ENCODE measurements around the gene KRT33B. TPM values are rescaled to one million over a fixed set of nuclear protein-coding genes. Genes with fewer than 3 reads are reported as not detected.

The KRT33B gene
- total RNA-seq, 2 experiments from 2014 or later, result not detected

DNA sequence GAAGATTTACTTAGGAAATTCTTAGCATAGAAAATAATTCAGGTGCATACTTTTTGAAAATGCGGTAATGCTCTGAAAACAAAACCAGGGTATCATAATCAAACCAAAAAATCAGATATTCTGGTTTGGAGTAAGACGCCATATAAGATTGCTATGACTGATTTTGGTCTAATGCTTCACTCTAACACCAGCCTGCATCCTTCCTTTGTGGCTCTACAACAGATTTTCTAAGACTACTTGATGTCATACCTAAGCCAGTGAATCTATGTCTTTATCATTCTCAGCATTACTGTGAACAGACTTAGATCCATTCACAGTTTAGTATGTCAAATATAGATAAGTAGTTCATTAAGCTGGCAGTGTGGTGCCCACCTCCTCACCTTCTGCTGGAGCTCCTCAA lies 590 bp downstream of the KRT33B start:
- H3K9me3 ChIP-seq (ENCODE audit: low read length), result no peaks in the 10 kb centered on the region
- ChIA-PET CTCF (ENCODE audit: unreplicated experiment) (no interaction called here), POLR2A (no interaction called here)
- H4K20me1 ChIP-seq (ENCODE audit: insufficient read depth, low read length), result no peaks in the 10 kb centered on the region
- TF ChIP-seq EZH2phosphoT487 (IDR thresholded peaks at IDR 0.05; ENCODE audit: borderline replicate concordance, low read depth, low read length), result no peak
- TF ChIP-seq, protein P1, sequence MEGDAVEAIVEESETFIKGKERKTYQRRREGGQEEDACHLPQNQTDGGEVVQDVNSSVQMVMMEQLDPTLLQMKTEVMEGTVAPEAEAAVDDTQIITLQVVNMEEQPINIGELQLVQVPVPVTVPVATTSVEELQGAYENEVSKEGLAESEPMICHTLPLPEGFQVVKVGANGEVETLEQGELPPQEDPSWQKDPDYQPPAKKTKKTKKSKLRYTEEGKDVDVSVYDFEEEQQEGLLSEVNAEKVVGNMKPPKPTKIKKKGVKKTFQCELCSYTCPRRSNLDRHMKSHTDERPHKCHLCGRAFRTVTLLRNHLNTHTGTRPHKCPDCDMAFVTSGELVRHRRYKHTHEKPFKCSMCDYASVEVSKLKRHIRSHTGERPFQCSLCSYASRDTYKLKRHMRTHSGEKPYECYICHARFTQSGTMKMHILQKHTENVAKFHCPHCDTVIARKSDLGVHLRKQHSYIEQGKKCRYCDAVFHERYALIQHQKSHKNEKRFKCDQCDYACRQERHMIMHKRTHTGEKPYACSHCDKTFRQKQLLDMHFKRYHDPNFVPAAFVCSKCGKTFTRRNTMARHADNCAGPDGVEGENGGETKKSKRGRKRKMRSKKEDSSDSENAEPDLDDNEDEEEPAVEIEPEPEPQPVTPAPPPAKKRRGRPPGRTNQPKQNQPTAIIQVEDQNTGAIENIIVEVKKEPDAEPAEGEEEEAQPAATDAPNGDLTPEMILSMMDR (conservative IDR thresholded peaks at IDR 0.05; ENCODE audit: low read length), result no peak
- H3K4me2 ChIP-seq (ENCODE audit: low read length), result no peak overlapping the region
- DNase-seq (ENCODE audit: low spot score), result no peak
- no peak overlapping the region for H2AFZ ChIP-seq (ENCODE audit: low read length)
- no peaks in the 10 kb centered on the region for H3K4me1 ChIP-seq (ENCODE audit: insufficient read depth, low read length, poor library complexity, severe bottlenecking)
- BruUV-seq (replicated peaks), result no TSS peak
- H3K27ac ChIP-seq (ENCODE audit: low read depth, low read length, poor library complexity, severe bottlenecking), result no peak overlapping the region
- H3K79me2 ChIP-seq (ENCODE audit: insufficient read depth, low read depth, low read length), result no peaks in the 10 kb centered on the region
- no peak overlapping the region for H3K4me3 ChIP-seq (ENCODE audit: low read depth, low read length, poor library complexity, severe bottlenecking)
- H3K36me3 ChIP-seq (ENCODE audit: insufficient read depth, low read length), result no peaks in the 10 kb centered on the region
- H3K9me2 ChIP-seq (ENCODE audit: insufficient read depth, low read length), result no peaks in the 10 kb centered on the region
- intact Hi-C loops (cut with micrococcal nuclease; ENCODE audit: unreplicated experiment), result no loop called here

DNA sequence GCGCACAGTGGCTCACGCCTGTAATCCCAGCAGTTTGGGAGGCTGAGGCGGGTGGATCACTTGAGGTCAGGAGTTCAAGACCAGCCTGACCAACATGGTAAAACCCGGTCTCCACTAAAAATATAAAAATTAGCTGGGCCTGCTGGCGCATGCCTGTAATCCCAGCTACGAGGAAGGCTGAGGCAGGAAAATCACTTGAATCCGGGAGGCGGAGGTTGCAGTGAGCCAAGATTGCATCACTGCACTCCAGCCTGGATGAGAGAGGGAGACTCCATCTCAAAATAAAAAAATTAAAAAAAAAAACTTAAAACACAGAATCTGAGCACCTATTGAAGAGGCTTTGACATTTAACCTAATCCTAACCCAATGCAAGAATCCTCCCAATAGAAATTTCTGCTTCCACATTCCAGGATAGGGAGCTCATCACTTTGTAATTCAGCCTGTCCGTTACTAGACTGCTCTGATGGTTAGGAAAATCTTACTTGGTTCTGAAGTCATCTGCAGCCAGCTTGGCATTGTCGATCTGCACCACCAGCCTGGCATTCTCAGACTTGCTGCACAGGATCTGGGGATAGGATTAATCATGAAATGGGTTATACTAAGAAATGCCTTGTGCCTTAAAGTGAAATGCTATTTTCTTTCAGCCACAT lies 2.1 kb downstream of the KRT33B start:
- no TSS peak for BruUV-seq (replicated peaks)
- Histone ChIP-seq H3K79me2 (ENCODE audit: insufficient read depth, low read depth, low read length) (no peaks in the 10 kb centered on the region), H4K20me1 (ENCODE audit: insufficient read depth, low read length) (no peaks in the 10 kb centered on the region), H3K4me2 (ENCODE audit: low read length) (no peak overlapping the region), H3K9me3 (ENCODE audit: low read length) (no peaks in the 10 kb centered on the region), H3K9me2 (ENCODE audit: insufficient read depth, low read length) (no peaks in the 10 kb centered on the region), H3K36me3 (ENCODE audit: insufficient read depth, low read length) (no peaks in the 10 kb centered on the region), H3K4me3 (ENCODE audit: low read depth, low read length, poor library complexity, severe bottlenecking) (no peak overlapping the region), H3K27ac (ENCODE audit: low read depth, low read length, poor library complexity, severe bottlenecking) (no peak overlapping the region), H2AFZ (ENCODE audit: low read length) (no peak overlapping the region), H3K4me1 (ENCODE audit: insufficient read depth, low read length, poor library complexity, severe bottlenecking) (no peaks in the 10 kb centered on the region)
- no peak for DNase-seq (ENCODE audit: low spot score)
- intact Hi-C loops (cut with micrococcal nuclease; ENCODE audit: unreplicated experiment), result no loop called here
- ChIA-PET CTCF (ENCODE audit: unreplicated experiment) (no interaction called here), POLR2A (interaction anchor here (0.8 kb wide), 1 partner anchor 23 kb away, joined by 3 read pairs; no protein-coding TSS in a partner anchor)
- TF ChIP-seq, protein P1 (conservative IDR thresholded peaks at IDR 0.05; ENCODE audit: low read length), result no peak
- no peak for TF ChIP-seq EZH2phosphoT487 (IDR thresholded peaks at IDR 0.05; ENCODE audit: borderline replicate concordance, low read depth, low read length)

DNA sequence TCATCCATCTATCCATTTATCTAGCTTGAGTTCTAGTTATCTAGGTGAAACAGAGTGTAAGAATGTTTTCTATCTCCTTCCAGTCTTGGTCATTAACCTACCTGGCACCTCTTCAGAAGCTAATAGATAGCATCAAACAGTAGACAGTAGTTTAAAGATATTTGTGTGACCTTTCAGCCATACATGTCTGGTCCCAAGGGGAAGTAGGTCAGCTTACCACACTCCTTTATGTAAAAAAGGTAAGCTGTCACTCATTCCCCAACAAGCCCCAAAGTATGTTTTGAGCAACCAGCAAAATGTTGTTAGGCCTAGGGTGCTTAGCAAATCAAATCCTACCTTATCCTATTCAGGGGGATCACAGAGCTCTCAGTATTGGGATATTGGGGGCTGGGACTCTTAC lies 3.5 kb downstream of the KRT33B start:
- H3K4me1 ChIP-seq (ENCODE audit: insufficient read depth, low read length, poor library complexity, severe bottlenecking), result no peaks in the 10 kb centered on the region
- H3K9me2 ChIP-seq (ENCODE audit: insufficient read depth, low read length), result no peaks in the 10 kb centered on the region
- no peaks in the 10 kb centered on the region for H3K9me3 ChIP-seq (ENCODE audit: low read length)
- no peak for TF ChIP-seq EZH2phosphoT487 (IDR thresholded peaks at IDR 0.05; ENCODE audit: borderline replicate concordance, low read depth, low read length)
- TF ChIP-seq, protein P1 (conservative IDR thresholded peaks at IDR 0.05; ENCODE audit: low read length), result no peak
- no peak overlapping the region for H3K27ac ChIP-seq (ENCODE audit: low read depth, low read length, poor library complexity, severe bottlenecking)
- intact Hi-C loops (cut with micrococcal nuclease; ENCODE audit: unreplicated experiment), result no loop called here
- BruUV-seq (replicated peaks), result no TSS peak
- no peaks in the 10 kb centered on the region for H4K20me1 ChIP-seq (ENCODE audit: insufficient read depth, low read length)
- no peak overlapping the region for H3K4me3 ChIP-seq (ENCODE audit: low read depth, low read length, poor library complexity, severe bottlenecking)
- H3K36me3 ChIP-seq (ENCODE audit: insufficient read depth, low read length), result no peaks in the 10 kb centered on the region
- H3K4me2 ChIP-seq (ENCODE audit: low read length), result no peak overlapping the region
- ChIA-PET POLR2A (no interaction called here), CTCF (ENCODE audit: unreplicated experiment) (no interaction called here)
- no peak overlapping the region for H2AFZ ChIP-seq (ENCODE audit: low read length)
- no peaks in the 10 kb centered on the region for H3K79me2 ChIP-seq (ENCODE audit: insufficient read depth, low read depth, low read length)
- no peak for DNase-seq (ENCODE audit: low spot score)

All from OCI-LY7 (cell line).